Lung (tissue), 12 donors: ENCODE data around the gene TTF2. TPM values are rescaled to one million over a fixed set of nuclear protein-coding genes. Genes with fewer than 3 reads are reported as not detected.

Experiments
- ATAC-seq: fragments of 200-7000 bp; cut with Tn5 transposase; one replicate; pipeline ENCODE4 v1.9.1; 2020; ENCODE audit warnings: moderate number of reproducible peaks; ENCODE audit not compliant: insufficient read depth, low FRiP score
- DNase-seq, 3 donors: peaks; one replicate each; pipeline ENCODE4 v3.0.0-alpha.2; 2013 to 2017
- H3K27ac ChIP-seq, 2 donors: one replicate each; pipeline ENCODE4 v1.5.1; 2013; ENCODE audit warnings: mild to moderate bottlenecking in 2 of 2, moderate library complexity in 2 of 2, control low read depth in 1 of 2, inconsistent platforms in 1 of 2, low read depth in 1 of 2, low read length in 1 of 2
- H3K27me3 ChIP-seq, 3 donors: one replicate each; pipeline ENCODE4 v1.5.1; 2013; ENCODE audit warnings: low read length in 2 of 3; ENCODE audit not compliant: control insufficient read depth in 3 of 3, insufficient read depth in 3 of 3
- H3K36me3 ChIP-seq, 4 donors: one replicate each; pipeline ENCODE4 v1.5.1; 2013; ENCODE audit warnings: low read length in 4 of 4, mild to moderate bottlenecking in 1 of 4, moderate library complexity in 1 of 4; ENCODE audit not compliant: control insufficient read depth in 4 of 4, insufficient read depth in 4 of 4
- H3K4me1 ChIP-seq, 5 donors: one replicate each; pipeline ENCODE4 v1.5.1; 2013; ENCODE audit warnings: low read length in 5 of 5, mild to moderate bottlenecking in 2 of 5, moderate library complexity in 1 of 5; ENCODE audit not compliant: control insufficient read depth in 5 of 5, insufficient read depth in 5 of 5
- H3K4me3 ChIP-seq: one replicate; pipeline ENCODE4 v1.5.1; 2013; ENCODE audit warnings: mild to moderate bottlenecking, control low read depth, moderate library complexity
- H3K9ac ChIP-seq, 2 donors: one replicate each; pipeline ENCODE4 v1.5.1; 2013; ENCODE audit warnings: low read length in 2 of 2, control low read depth in 1 of 2; ENCODE audit not compliant: insufficient read depth in 1 of 2
- H3K9me3 ChIP-seq, 4 donors: one replicate each; pipeline ENCODE4 v1.5.1; 2013; ENCODE audit warnings: low read length in 3 of 4, mild to moderate bottlenecking in 1 of 4, moderate library complexity in 1 of 4; ENCODE audit not compliant: control insufficient read depth in 4 of 4, insufficient read depth in 3 of 4
- WGBS, 2 donors: extraction: QIAGEN DNeasy Blood & Tissue Kit; methylation state at CpG; one replicate each; pipeline ENCODE4 v1.1.7; 2013; 5-methylcytosine and 5-hydroxymethylcytosine counted together
- polyA plus RNA-seq, 2 donors: library from polyadenylated mRNA; stranded (reverse); fragments of 200-250 nt; gene quantifications; one replicate each; pipeline ENCODE4 v1.2.1, GENCODE V29; 2013
- total RNA-seq, 2 donors: library from RNA; depleted of rRNA in 1 of 2; stranded (reverse); fragments of >200 nt in 1 of 2; gene quantifications; one replicate each; pipeline ENCODE4 v1.2.1, GENCODE V29; 2014 to 2021
- TF ChIP-seq, protein P1 (sequence below): IDR thresholded peaks from 2 replicates; pipeline ENCODE4 v1.5.1; 2012; ENCODE audit warnings: mild to moderate bottlenecking; ENCODE audit errors: control extremely low read depth, extremely low read depth
- donor health status: control.
- donor health status: control.
- donor health status: Bipolar disorder and iron deficiency.
- donor health status: healthy.
- donor health status: DM: yes; HTN: yes; CAD: no.

The TTF2 gene
- total and polyA plus RNA-seq, 4 donors: 3.9 to 21.0 (median 11.6) TPM

- no peak for DNase-seq
- TF ChIP-seq, protein P1, sequence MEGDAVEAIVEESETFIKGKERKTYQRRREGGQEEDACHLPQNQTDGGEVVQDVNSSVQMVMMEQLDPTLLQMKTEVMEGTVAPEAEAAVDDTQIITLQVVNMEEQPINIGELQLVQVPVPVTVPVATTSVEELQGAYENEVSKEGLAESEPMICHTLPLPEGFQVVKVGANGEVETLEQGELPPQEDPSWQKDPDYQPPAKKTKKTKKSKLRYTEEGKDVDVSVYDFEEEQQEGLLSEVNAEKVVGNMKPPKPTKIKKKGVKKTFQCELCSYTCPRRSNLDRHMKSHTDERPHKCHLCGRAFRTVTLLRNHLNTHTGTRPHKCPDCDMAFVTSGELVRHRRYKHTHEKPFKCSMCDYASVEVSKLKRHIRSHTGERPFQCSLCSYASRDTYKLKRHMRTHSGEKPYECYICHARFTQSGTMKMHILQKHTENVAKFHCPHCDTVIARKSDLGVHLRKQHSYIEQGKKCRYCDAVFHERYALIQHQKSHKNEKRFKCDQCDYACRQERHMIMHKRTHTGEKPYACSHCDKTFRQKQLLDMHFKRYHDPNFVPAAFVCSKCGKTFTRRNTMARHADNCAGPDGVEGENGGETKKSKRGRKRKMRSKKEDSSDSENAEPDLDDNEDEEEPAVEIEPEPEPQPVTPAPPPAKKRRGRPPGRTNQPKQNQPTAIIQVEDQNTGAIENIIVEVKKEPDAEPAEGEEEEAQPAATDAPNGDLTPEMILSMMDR: no peak
- 50 to 57% methylated on average over 1 of the region's 1 CpG for WGBS, 2 donors
- no peak for ATAC-seq
- H3K9me3 ChIP-seq: no peaks in the 10 kb centered on the region
- no peaks in the 10 kb centered on the region for H3K27me3 ChIP-seq
- no peak overlapping the region for H3K27ac ChIP-seq
- no peak overlapping the region for H3K4me3 ChIP-seq
- H3K4me1 ChIP-seq: no peaks in the 10 kb centered on the region
- no peak overlapping the region for H3K9ac ChIP-seq
- H3K36me3 ChIP-seq: peaks cover 0 to 2% (median 0%) of the 10 kb centered on the region in 4 donors
These were observed 39.5 kb upstream of the TTF2 start for GRCh38 chr1:117020526-117021156.

- Histone ChIP-seq H3K4me3 (no peak overlapping the region), H3K27ac (no peak overlapping the region), H3K36me3 (peaks cover 0 to 2% (median 0%) of the 10 kb centered on the region in 4 donors), H3K27me3 (no peaks in the 10 kb centered on the region), H3K4me1 (peaks cover 0 to 5% (median 0%) of the 10 kb centered on the region in 5 donors), H3K9me3 (no peaks in the 10 kb centered on the region), H3K9ac (no peak overlapping the region)
- ATAC-seq (no peak), DNase-seq (no peak)
- TF ChIP-seq, protein P1: no peak
- WGBS, 2 donors: 85 to 94% methylated on average over 3 of the region's 3 CpGs
These were observed 38.0 kb upstream of the TTF2 start for GRCh38 chr1:117022114-117022513.

- ATAC-seq (no peak), DNase-seq (no peak)
- TF ChIP-seq, protein P1: no peak
- no peaks in the 10 kb centered on the region for H3K9me3 ChIP-seq
- 98 to 99% methylated on average over 7 of the region's 7 CpGs for WGBS, 2 donors
- H3K9ac ChIP-seq: no peak overlapping the region
- H3K27me3 ChIP-seq: no peaks in the 10 kb centered on the region
- peaks cover 0 to 5% (median 0%) of the 10 kb centered on the region in 5 donors for H3K4me1 ChIP-seq
- H3K36me3 ChIP-seq: peaks cover 0 to 2% (median 0%) of the 10 kb centered on the region in 4 donors
- H3K4me3 ChIP-seq: no peak overlapping the region
- no peak overlapping the region for H3K27ac ChIP-seq
These were observed 34.6 kb upstream of the TTF2 start for GRCh38 chr1:117025568-117025967.

- no peak for DNase-seq
- 56 to 69% methylated on average over 6 of the region's 6 CpGs for WGBS, 2 donors
- Histone ChIP-seq H3K9me3 (no peaks in the 10 kb centered on the region), H3K4me1 (peaks cover 0 to 5% (median 0%) of the 10 kb centered on the region in 5 donors), H3K9ac (no peak overlapping the region), H3K36me3 (peaks cover 0 to 2% (median 0%) of the 10 kb centered on the region in 4 donors), H3K4me3 (no peak overlapping the region), H3K27ac (no peak overlapping the region), H3K27me3 (no peaks in the 10 kb centered on the region)
- TF ChIP-seq, protein P1: no peak
- ATAC-seq: no peak
These were observed 33.8 kb upstream of the TTF2 start for GRCh38 chr1:117026361-117026760.
